Stimulated activated CD4-positive, alpha-beta T cell treated with anti-CD3 and anti-CD28 coated beads, Interleukin-1b, Interleukin-23, amount 100 ng/mL, for 48 hours (primary cell): ENCODE data around the gene VPS35.
"Not testable (repeated sequence)": the region's sequence is repeated elsewhere in the genome, so short reads cannot be mapped to it uniquely, and the experiment has no call there.

Experiments
- DNase-seq: peaks from one replicate; pipeline ENCODE4 v3.0.0-alpha.2; 2020

The VPS35 gene

DNA sequence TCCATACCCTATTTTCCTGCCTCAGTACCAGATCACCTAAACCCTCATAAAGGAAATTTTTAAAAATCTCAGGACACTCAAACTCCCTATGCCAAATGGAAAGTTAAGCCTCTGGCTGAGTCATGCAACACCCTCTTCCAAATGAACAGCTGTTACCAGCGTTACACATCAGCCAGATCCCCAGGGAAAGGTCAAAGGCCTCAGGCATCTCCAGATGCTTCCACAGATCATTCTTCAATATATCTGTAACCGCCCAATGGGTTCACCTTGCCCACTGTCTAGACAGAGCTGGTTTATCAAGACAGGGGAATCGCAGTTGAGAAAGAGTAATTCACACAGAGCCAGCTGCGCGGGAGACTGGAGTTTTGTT lies 38.7 kb downstream of the VPS35 start:
- DNase-seq = no peak

GRCh38 chr16:46649588-46650253 lies 39.3 kb downstream of the VPS35 start:
- DNase-seq = no peak

GRCh38 chr16:46648656-46649055 lies 40.3 kb downstream of the VPS35 start:
- no peak for DNase-seq

- DNase-seq = no peak
Observed at GRCh38 chr16:46638947-46639925, 49.7 kb downstream of the VPS35 start.

DNA sequence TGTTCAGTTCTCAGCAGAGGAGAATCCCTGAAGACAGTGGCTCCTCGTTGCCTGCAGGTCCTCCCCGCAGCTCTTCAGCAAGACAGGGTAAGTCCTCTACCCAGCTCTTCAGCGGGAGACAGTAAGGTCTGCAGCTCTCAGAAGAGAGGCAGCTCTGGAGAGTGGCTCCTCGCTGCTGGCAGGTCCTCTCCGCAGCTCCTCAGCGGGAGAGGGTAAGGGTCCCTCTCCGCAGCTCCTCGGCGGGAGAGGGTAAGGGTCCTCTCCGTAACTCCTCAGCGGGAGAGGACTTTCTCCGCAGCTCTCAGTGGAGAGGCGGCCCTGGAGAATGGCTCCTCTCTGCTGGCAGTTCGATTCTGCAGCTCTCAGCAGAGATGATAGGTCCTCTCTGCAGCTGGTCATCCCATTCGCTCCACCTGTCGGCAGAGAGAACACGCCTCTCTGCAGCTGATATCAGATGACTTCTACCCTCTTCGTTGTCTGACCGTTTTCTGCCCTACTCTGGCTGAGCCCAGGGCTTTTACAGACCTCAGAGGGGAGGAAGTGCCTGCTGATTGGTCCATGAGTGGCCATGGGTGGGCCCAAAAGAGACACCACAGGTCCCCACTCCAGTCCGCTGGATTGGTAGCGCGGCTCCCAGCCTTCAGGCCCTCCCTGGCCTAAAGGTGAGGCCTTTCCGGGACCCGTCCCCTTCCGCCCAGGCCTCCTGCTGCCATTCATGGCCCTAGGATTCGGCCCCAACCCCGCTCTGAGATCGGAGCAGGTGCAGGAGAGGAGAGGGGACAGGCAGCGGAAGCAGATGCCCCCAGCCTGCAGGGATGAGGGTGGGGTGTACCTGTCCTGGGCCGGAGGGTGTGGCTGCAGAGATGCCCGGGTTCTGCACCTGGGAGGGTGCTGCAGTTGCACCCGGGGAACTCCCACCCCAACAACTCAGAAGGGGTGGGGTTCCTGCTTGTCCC lies 55.9 kb downstream of the VPS35 start:
- no peak for DNase-seq

DNA sequence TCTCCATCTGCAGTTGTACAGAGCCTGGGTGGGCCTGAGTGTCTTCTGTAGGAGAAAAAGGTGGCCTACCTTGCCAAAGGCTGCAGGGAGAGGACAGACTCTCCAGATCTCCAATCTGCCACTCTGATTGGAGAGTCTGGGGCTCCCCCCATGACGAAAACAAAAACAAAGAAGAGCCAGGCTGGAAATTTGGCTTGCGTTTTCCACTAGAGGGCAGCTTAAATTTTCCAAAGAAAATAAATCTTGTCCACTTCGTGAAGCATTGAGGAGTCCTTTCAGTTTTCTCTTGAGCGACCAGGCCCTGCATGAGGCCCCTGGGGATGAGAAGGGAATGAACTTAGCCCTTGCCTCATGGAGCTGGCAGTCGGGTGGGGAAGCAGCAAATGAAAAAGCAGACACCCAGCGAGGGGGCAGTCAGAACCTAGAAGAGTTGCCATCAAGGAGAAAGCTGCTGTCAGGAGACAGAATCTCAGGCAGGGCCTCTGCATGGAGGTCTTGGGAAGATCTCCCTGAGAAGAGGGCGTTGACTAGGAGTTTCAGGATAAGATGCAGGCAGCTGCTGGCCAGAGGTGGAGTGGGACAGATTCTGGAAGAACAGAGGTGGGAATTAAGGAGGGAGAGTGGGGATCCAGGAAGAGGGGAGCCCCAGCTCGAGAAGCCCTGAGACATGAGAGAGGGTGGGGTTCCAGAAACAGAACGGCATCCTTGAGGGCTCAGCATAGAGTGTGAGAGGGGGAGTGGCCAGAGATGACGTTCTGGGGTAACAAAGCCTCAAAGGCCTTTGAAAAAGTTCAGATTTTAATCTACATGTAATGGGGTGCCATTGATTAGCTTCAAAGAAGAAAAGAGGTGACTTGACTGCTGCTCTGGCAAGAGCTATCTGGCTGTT lies 59.4 kb downstream of the VPS35 start:
- no peak for DNase-seq

DNA sequence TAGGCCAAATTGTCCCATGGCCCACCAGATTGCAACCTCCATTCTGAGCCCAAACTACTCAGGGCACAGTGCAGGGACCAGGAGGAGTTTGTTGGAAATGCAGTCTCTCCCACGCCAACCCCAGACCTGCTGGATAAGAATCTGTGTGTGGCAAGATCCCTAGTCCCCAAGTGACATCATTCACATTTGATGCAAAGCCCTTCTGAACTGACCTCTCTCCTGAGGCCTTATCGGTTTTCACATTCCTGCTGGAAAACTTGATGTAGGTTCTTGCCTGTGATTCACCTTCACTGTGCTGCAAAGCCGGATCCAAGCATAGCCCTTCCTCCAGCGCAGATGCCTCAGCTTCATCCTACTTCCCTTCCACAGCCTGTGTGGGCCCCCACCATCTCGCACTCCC lies 61.2 kb downstream of the VPS35 start:
- DNase-seq = no peak

DNA sequence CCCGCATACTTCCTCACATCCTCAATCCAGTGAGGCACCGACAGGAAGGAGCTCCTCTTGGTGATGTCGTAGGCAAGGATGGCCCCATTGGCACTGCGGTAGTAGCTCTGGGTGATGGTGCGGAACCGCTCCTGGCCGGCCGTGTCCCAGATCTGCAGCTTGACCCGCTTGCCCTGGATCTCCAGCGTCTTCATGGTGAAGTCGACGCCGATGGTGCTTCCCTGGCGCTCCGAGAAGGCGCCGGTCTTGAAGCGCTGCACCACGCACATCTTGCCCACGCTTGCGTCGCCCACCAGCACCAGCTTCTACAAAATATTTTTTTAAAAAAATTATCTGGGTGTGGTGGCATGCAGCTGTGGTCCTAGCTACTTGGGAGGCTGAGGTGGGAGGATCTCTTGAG lies 62.3 kb downstream of the VPS35 start:
- not testable (repeated sequence) for DNase-seq

GRCh38 chr16:46624862-46625261 lies 64.1 kb downstream of the VPS35 start:
- DNase-seq = not testable (repeated sequence)

- DNase-seq = not testable (repeated sequence)
Observed at GRCh38 chr16:46623707-46624106, 65.3 kb downstream of the VPS35 start.

DNA sequence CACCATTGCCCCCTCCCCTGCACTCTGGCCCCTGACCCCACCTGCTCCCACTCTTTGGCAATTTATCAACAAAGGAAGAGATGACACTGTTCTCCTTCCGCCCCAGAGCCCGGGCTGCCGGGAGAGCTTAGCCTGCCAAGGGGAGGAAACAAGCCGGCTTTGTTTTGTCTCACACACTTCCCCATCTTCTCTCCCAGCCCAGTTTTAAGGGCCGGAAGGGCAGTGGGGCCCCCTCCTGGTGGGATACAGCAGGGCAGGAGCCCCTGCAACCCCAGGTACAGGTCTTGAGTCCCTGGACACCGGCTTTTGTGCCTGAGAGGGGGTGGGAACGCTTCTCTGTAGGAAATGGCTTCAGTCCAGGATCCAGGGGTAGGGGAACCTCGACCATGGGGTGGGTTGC lies 65.7 kb downstream of the VPS35 start:
- not testable (repeated sequence) for DNase-seq

DNA sequence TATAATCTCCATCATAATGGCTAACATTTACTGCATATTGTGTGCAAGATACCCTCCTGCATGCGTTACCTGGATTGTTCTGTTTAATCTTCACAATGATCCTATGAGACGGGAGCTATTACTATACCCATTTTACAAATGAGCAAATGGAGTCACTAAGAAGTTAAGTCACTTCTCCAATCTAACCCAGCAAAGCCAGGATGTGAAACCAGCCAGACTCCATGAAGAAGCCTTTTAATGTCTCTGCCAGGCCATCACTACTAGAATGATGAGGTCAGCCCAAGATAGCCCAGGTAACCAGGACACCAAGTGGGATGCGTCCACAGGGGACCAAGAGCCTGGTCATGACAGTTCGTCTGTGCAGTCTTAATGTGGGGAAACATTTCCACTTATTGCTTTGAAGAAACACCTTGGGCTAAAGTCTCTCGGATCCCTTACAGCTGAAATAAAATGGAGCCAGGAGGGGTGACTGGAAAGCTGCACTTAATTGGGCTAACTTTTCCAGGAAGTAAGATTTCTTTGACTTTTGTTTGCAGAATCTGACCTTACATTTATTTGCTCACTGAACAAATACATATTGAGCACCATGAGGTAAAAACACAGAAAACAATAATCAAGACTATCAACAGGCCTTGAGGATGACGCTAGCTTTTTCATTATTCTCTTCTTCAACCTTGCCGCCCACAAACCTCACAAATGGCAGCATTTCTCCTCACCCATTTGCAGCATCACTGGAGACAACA lies 66.9 kb downstream of the VPS35 start:
- no peak for DNase-seq

DNA sequence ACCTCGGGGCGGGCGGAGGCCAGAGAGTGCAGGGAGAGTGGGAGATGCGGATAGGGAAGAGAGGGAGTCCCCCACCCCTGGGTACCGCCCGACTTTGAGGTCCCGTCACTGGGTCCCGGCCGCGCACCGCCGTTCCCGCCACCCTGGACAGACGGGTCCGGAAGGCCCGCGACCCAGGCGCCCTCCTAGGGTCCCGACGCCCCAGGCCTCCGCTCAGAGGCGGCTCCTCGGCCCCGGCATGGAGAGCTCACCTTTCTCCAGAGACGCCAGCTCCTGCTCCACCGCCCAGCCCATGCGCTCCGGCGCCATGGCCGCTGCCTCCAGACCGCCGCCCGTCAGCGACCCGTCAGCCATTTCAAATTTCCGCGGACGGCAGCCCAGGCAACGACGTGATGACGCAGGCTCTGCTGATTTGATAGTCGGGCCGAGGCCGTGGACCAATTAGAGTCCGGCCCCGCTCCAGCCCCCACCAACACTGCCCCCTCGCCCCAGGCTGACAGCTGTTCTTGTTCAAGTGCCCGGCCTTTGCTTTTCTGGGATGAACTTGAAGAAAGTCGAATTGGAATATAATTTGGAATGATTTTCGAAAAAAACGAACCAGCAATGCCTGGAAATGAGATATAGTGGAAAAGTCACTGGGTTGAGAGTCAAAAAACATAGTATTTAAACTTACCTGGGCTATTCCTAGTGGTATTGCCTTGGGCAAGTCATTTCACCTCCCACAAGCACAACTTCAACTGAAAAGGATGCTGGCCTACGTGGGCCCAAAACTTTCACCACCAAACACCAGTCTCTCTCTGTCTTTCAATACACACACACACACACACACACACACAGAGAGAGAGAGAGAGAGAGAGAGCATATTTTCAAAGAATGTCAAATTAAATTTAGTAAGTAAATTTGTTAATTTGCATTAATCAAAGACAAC lies 67.7 kb downstream of the VPS35 start, which contains the start of gene SHCBP1:
Gene SHCBP1 (minus strand): TSS at position 374 of the 928 bp plus-strand sequence. CDS start 20 bp downstream, at position 354.
- DNase-seq = peak; percentile 87

- DNase-seq = peak; percentile 3
Observed at GRCh38 chr16:46620266-46621005, 68.5 kb downstream of the VPS35 start.

DNA sequence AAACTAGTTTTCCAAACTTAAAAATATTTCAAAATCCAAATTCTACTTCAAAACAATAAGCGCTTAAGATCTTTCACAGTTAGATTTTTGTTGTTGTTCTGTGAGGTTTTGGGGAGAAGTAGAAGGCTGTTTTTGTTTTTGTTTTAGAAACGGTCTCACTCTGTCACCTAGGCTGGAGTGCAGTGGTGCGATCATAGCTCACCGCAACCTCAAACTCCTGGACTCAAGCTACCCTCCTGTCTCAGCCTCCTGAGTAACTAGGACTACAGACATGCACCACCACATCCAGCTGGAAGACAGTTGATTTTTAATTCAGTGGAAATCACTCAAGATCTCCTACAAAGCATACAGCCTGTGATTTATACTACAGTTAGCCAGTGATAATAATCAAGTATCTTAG lies 70.5 kb downstream of the VPS35 start:
- no peak for DNase-seq

GRCh38 chr16:46614006-46614405 lies 75.0 kb downstream of the VPS35 start:
- DNase-seq = no peak

DNA sequence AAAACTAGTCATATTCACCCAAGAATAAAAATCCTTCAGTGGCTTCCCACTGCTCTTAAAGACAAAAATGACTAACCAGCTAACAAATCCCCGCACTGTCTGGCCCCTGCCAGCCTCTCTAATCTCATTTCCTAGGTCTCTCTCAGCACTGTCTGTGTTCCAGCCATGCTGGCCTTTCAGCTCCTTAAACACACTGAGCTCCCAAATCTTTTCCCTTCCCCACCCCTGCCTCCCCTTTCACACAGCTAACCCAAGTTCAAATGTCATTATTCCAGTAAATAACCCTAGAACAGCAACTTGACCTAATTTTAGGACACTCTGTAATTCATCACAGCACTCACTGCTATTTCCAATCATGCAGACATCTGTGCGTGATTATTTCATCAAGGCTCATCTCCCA lies 75.6 kb downstream of the VPS35 start:
- DNase-seq = no peak

- DNase-seq = no peak
Observed at GRCh38 chr16:46612121-46612520, 76.9 kb downstream of the VPS35 start.

DNA sequence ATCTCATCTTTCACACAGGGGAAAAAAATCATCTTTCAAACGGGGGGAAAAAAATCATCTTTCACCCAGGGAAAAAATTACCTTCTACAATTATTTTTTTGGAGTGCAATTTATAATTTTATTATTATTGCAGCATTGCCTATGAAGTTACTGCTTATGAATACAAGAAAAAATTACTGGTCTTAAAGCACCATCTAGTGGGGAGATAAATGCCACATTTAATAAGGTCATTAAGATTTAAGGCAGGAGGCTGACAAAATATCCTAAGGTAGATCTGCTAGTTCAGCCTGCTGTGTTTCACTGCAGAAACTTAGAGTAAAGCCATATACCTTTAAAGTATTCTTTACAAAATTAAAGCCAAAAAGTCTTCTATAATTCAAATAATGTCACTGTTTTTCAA lies 81.4 kb downstream of the VPS35 start:
- DNase-seq = no peak
